Natural killer cell (primary cell): Measurements from ENCODE around the gene MAB21L4. TPM values are rescaled to one million over a fixed set of nuclear protein-coding genes. Genes with fewer than 3 reads are reported as not detected.

Experiments used
- ATAC-seq, 3 donors: fragments of 150-1000 bp in 2 of 3; fragments of 200-7000 bp in 1 of 3; cut with Tn5 transposase; 1 replicate in 1 of 3; 2 replicates in 2 of 3; pipeline ENCODE4 v1.10.0; 2021; ENCODE audit warnings: mild to moderate bottlenecking in 2 of 3, moderate library complexity in 2 of 3
- DNase-seq, 2 donors: peaks; one replicate each; pipeline versions ENCODE4 v3.0.0 to v3.0.0-alpha.2; 2013 to 2021; ENCODE audit warnings: mixed read lengths in 1 of 2
- H3K27ac ChIP-seq: one replicate; pipeline ENCODE4 v1.5.1; 2013; ENCODE audit warnings: mild to moderate bottlenecking, low read length
- H3K27me3 ChIP-seq: one replicate; pipeline ENCODE4 v1.6.1; 2013; ENCODE audit warnings: low read length; ENCODE audit not compliant: control insufficient read depth, insufficient read depth
- H3K36me3 ChIP-seq: one replicate; pipeline ENCODE4 v1.6.1; 2013; ENCODE audit warnings: low read length; ENCODE audit not compliant: control insufficient read depth, insufficient read depth
- H3K4me1 ChIP-seq: one replicate; pipeline ENCODE4 v1.6.1; 2013; ENCODE audit warnings: low read length; ENCODE audit not compliant: control insufficient read depth, insufficient read depth
- H3K4me3 ChIP-seq: one replicate; pipeline ENCODE4 v1.5.1; 2013; ENCODE audit warnings: low read length
- H3K9me3 ChIP-seq: one replicate; pipeline ENCODE4 v1.6.1; 2013; ENCODE audit warnings: low read length; ENCODE audit not compliant: control insufficient read depth, insufficient read depth
- H3K27ac Mint-ChIP-seq, 2 donors: one replicate each; pipeline ENCODE4 v1.8.0; 2022; ENCODE audit warnings: mild to moderate bottlenecking in 2 of 2, mixed read lengths in 2 of 2, moderate library complexity in 1 of 2
- H3K27me3 Mint-ChIP-seq, 2 donors: one replicate each; pipeline ENCODE4 v1.8.0; 2022; ENCODE audit warnings: low read depth in 2 of 2, mixed read lengths in 2 of 2
- H3K36me3 Mint-ChIP-seq: one replicate; pipeline ENCODE4 v1.8.0; 2022; ENCODE audit warnings: mixed read lengths
- H3K4me1 Mint-ChIP-seq, 2 donors: one replicate each; pipeline ENCODE4 v1.8.0; 2022; ENCODE audit warnings: mixed read lengths in 2 of 2
- H3K4me3 Mint-ChIP-seq: one replicate; pipeline ENCODE4 v1.8.0; 2022; ENCODE audit warnings: mild to moderate bottlenecking, moderate library complexity, mixed read lengths
- H3K9me3 Mint-ChIP-seq, 2 donors: one replicate each; pipeline ENCODE4 v1.8.0; 2022; ENCODE audit warnings: mixed read lengths in 2 of 2
- CTCF ChIP-seq: fragments of 200-600 bp; IDR thresholded peaks from one replicate; pipeline ENCODE4 v1.8.0; 2022; ENCODE audit warnings: antibody characterized with exemption
- WGBS: methylation state at CpG from one replicate; pipeline ENCODE4 v1.1.7; 2013; ENCODE audit warnings: missing lambda C conversion rate; ENCODE audit not compliant: insufficient coverage; 5-methylcytosine and 5-hydroxymethylcytosine counted together
- intact Hi-C: fragments of 100-400 bp; cut with micrococcal nuclease; formaldehyde crosslinking; loops from one replicate; pipeline ENCODE4 v1.14.2; 2022
- total RNA-seq, 4 donors: library from RNA; stranded (reverse); fragments of 120-200 nt in 1 of 4; gene quantifications; one replicate each; pipeline versions ENCODE4 v1.2.3 to v1.2.4, GENCODE V29; 2013 to 2022

MAB21L4 gene
- total RNA-seq, 3 donors from 2014 or later (not counting 1 experiment from before 2014, with no cell fraction given) = not detected

- H3K9me3 Mint-ChIP-seq = no peaks in the 10 kb centered on the region
- H3K36me3 Mint-ChIP-seq = no peaks in the 10 kb centered on the region
- Histone ChIP-seq H3K27me3 (peaks cover 2% of the 10 kb centered on the region), H3K36me3 (no peaks in the 10 kb centered on the region), H3K9me3 (no peaks in the 10 kb centered on the region), H3K4me1 (no peaks in the 10 kb centered on the region), H3K4me3 (no peak overlapping the region), H3K27ac (no peak overlapping the region)
- no peak overlapping the region for H3K27ac Mint-ChIP-seq
- TF ChIP-seq CTCF = no peak
- DNase-seq = no peak
- H3K4me3 Mint-ChIP-seq = no peak overlapping the region
- 10% methylated on average over 24 of the region's 24 CpGs for WGBS
- H3K27me3 Mint-ChIP-seq = peaks cover 0 to 6% of the 10 kb centered on the region in 2 donors
- H3K4me1 Mint-ChIP-seq = no peaks in the 10 kb centered on the region
- intact Hi-C loops = no loop called here
- no peak for ATAC-seq
Observed at GRCh38 chr2:240916571-240917008, 20.6 kb upstream of the MAB21L4 start.

- H3K9me3 ChIP-seq = no peaks in the 10 kb centered on the region
- H3K36me3 ChIP-seq = no peaks in the 10 kb centered on the region
- DNase-seq (no peak), ATAC-seq (no peak)
- H3K27me3 ChIP-seq = peaks cover 2% of the 10 kb centered on the region
- H3K4me1 ChIP-seq = no peaks in the 10 kb centered on the region
- H3K9me3 Mint-ChIP-seq = no peaks in the 10 kb centered on the region
- H3K4me1 Mint-ChIP-seq = no peaks in the 10 kb centered on the region
- TF ChIP-seq CTCF = no peak
- no peak overlapping the region for H3K27ac Mint-ChIP-seq
- H3K4me3 ChIP-seq = no peak overlapping the region
- H3K27ac ChIP-seq = no peak overlapping the region
- WGBS = 17% methylated on average over 34 of the region's 34 CpGs
- no peak overlapping the region for H3K4me3 Mint-ChIP-seq
- H3K36me3 Mint-ChIP-seq = no peaks in the 10 kb centered on the region
- peaks cover 0 to 6% of the 10 kb centered on the region in 2 donors for H3K27me3 Mint-ChIP-seq
- intact Hi-C loops = no loop called here
Observed at GRCh38 chr2:240915526-240916341, 19.8 kb upstream of the MAB21L4 start.

DNA sequence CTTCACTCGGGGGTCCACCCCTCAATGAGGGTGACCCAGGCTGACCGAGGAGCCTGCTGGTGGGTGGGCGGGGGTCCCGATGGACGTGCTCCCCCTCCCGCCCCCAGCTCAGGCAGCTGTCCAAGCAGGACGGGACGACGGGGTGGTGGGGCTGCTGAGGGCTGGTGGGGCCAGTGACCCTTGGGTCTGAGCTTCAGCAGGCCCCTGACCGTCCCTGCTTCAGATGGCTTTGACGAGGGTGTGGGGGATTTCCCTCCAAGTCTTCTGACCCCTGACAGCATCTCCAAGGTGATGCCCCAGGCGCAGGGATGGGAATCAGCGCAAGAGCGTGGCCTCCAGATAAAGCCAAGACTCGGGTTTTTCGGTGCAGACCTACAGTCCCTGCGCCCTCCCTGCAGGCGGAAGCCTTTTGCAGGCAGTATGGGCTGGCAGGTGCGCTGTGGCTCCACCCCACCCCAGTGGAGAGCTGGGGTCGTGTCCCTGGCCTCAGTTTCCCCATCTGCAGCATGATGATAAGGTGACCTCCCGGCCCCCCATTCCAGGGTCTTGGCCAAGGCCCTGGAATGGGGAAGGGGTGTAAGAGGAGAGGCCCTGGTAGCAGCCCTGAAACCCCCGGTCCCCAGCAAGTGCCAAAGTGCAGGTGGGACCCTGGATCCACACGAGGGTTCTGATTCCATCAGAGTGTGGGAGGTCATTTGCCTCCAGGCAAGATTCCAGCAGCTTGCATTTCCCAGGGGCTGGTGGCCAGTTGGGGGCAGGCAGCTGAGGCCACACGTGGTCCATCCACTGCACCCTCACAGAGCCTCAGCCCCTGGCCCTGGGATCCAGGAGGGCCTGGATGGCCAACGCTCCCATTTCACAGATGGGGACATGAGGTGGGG lies 18.9 kb upstream of the MAB21L4 start:
- no peak overlapping the region for H3K27ac Mint-ChIP-seq
- no peak overlapping the region for H3K27ac ChIP-seq
- no peaks in the 10 kb centered on the region for H3K9me3 Mint-ChIP-seq
- no peak overlapping the region for H3K4me3 Mint-ChIP-seq
- TF ChIP-seq CTCF = peak; percentile 3
- H3K27me3 ChIP-seq = peaks cover 2% of the 10 kb centered on the region
- no peaks in the 10 kb centered on the region for H3K4me1 ChIP-seq
- no peaks in the 10 kb centered on the region for H3K4me1 Mint-ChIP-seq
- H3K36me3 Mint-ChIP-seq = no peaks in the 10 kb centered on the region
- H3K27me3 Mint-ChIP-seq = peaks cover 0 to 6% of the 10 kb centered on the region in 2 donors
- H3K36me3 ChIP-seq = no peaks in the 10 kb centered on the region
- H3K9me3 ChIP-seq = no peaks in the 10 kb centered on the region
- no peak for DNase-seq
- WGBS = 59% methylated on average over 25 of the region's 25 CpGs
- H3K4me3 ChIP-seq = no peak overlapping the region
- intact Hi-C loops = no loop called here
- ATAC-seq = no peak
